ACHN (cell line): Measurements from ENCODE around the gene SPACA9.

ENCODE experiments used
- DNase-seq: peaks from one replicate; pipeline ENCODE4 v3.0.0-alpha.2; 2015
- in situ Hi-C: cut with HindIII; loops from 2 replicates; pipeline ENCODE4 v1.10.0; 2017; ENCODE audit warnings: low sequenced_read_pairs, low pct_ligation_motif_present, low pct_unique_long_range_greater_than_20kb

Gene SPACA9

GRCh38 chr9:132878695-132879456, at the start of gene SPACA9:
Gene SPACA9 (plus strand): TSS chr9:132878898. CDS start chr9:132883948, 5,050 bp downstream.
- peak; percentile 61 for DNase-seq
- in situ Hi-C loops = no loop called here

- DNase-seq = no peak
- in situ Hi-C loops = no loop called here
Measured at GRCh38 chr9:132832171-132832881, 46.4 kb upstream of the SPACA9 start.

- DNase-seq = no peak
- in situ Hi-C loops = no loop called here
Measured at GRCh38 chr9:132833550-132834121, 45.1 kb upstream of the SPACA9 start.

- DNase-seq = no peak
- in situ Hi-C loops = no loop called here
Measured at GRCh38 chr9:132834343-132834742, 44.4 kb upstream of the SPACA9 start.

GRCh38 chr9:132837501-132838286, 41.0 kb upstream of the SPACA9 start:
- in situ Hi-C loops = no loop called here
- DNase-seq = no peak

GRCh38 chr9:132838291-132838690, 40.4 kb upstream of the SPACA9 start:
- no peak for DNase-seq
- in situ Hi-C loops = no loop called here

GRCh38 chr9:132840980-132841379, 37.7 kb upstream of the SPACA9 start:
- in situ Hi-C loops = no loop called here
- DNase-seq = no peak

- DNase-seq = no peak
- in situ Hi-C loops = no loop called here
Measured at GRCh38 chr9:132842124-132843044, 36.3 kb upstream of the SPACA9 start.

- in situ Hi-C loops = no loop called here
- DNase-seq = no peak
Measured at GRCh38 chr9:132846109-132846917, 32.4 kb upstream of the SPACA9 start.

- no peak for DNase-seq
- in situ Hi-C loops = no loop called here
Measured at GRCh38 chr9:132846918-132847515, 31.7 kb upstream of the SPACA9 start.

- DNase-seq = no peak
- in situ Hi-C loops = no loop called here
Measured at GRCh38 chr9:132849185-132849706, 29.5 kb upstream of the SPACA9 start.

- no peak for DNase-seq
- in situ Hi-C loops = no loop called here
Measured at GRCh38 chr9:132853482-132853881, 25.2 kb upstream of the SPACA9 start.

GRCh38 chr9:132854832-132855231, 23.9 kb upstream of the SPACA9 start:
- no peak for DNase-seq
- in situ Hi-C loops = no loop called here

- in situ Hi-C loops = no loop called here
- DNase-seq = no peak
Measured at GRCh38 chr9:132855904-132856303, 22.8 kb upstream of the SPACA9 start.

- no peak for DNase-seq
- in situ Hi-C loops = no loop called here
Measured at GRCh38 chr9:132857031-132857430, 21.7 kb upstream of the SPACA9 start.

GRCh38 chr9:132857616-132858342, 20.9 kb upstream of the SPACA9 start:
- DNase-seq = no peak
- in situ Hi-C loops = no loop called here
